HG02763 (cell line): ENCODE results near the gene ATG2A.

Experiments
- ATAC-seq: cut with Tn5 transposase; IDR thresholded peaks from one replicate; pipeline ENCODE4 v1.9.1; 2021; ENCODE audit warnings: mild to moderate bottlenecking, moderate library complexity; ENCODE audit not compliant: unreplicated experiment

ATG2A gene

DNA sequence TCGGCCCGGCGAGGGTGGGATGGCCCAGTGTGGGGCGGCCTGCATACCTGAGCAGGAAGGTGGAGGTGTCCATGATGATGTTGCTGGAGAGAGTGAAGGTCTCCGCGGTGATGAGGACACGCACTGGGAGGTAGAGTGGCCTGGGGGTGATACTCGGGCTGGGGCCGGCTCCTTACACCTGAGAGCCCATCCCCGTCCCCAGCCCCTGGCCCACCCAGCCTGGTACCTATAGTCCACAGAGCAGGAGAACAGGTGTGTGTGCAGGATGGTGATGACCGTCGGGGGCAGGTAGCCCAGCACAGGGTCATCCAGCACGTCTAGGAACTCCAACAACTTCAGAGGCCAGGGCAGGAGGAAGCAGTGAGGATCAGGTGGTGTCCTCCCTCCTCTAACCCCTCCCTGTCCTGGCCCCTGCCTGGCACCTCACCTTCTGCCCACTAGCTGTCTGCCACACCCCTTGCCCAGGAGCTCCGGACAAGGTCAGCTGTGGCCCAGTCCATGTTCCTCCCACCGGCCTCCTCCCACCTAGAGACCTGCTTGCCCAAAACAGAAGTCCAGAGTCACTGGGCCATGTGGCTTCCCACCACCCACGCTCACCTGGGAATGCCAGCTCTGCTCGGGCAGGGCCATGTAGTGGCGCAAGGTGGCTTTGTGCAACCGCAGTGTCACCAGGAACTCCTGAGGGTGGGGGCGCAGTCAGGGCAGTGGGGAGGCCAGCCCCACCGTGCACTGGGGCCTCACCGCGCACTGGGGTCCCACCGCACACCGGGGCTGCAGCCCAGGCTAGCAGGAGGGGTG is 11.3 kb downstream of the ATG2A start:
- ATAC-seq: no peak

DNA sequence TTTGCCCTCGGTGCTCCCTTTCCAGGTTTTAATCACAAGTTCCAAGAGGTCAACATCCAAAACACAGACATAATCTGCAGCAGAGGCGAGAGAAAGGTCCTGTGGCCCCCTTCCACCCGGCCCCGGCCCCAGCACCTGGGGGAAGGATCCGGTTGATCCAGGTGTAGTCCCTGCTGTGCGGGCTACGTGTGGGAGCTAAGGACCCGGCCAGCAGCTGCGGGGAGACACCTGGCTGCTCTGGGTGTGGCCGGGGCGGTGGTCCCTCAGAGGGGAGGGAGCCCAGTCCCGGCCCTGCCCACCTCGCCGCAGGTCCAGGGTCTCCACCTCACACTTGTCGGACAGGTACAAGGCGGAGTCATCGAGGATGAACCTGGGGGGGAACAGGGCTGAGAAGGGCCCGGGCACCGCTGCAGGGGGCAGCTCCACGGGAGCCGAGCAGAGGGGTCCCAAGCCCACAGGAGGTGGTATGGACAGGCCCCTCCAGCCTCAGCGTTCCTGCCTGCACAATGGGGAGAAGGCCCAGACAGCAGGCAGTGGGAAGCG is 13.6 kb downstream of the ATG2A start:
- no peak for ATAC-seq

DNA sequence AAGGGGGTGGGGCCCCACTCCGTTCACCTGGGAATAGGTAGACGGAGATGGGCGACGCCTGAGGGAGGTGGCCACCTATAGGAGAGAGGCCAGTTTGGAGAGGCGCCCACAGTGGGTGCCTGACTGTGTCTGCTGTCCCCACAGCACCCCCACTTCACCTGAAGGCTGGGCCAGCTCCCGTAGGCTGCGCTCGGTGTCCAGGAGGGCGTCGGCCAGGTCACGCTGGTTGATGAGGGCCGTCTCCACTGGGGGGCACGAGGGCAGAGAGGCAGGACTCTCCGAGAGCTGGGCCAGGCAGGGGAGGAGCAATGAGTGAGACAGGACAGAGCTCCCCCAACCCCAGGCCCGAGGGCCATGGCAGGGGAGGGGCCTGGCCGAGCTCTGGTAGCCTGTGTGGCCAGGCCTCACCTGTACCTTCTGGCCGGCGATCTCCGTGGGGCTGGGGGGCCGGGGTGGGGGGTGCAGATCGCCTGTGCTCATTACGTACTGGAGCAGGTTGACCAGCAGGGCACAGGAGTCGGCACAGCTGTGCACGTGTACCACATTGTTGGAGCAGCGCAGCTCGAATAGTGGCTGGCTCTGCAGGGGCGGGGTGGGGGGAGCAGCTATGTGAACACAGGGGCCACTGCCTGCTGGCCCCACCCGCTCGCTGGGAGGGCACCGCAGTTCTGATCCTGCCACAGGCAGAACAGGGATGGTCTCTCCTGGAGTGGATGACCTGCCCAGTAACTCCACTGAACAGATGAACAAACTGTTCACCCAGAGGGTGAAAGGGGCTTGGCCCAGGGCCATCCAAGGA is 14.7 kb downstream of the ATG2A start:
- no peak for ATAC-seq

DNA sequence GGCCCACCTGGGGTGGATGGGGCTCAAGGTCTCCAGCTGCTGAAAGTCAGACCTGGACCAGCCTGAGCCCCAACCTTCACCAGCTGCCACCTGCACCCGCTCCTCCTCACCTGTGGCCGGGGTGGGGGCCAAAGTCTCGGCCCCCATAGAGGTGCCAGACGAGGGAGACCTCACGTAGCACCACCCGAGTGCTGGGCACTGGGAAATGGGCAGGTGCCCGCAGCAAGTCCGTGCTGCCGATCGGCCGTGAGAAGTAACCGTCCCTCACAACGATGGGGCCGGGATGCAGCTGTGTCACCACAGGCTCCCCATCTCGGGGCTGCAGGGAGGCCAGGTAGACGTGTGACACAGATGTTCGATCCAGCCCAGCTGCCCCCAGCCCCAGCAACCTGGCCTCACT is 16.2 kb downstream of the ATG2A start:
- ATAC-seq: no peak

DNA sequence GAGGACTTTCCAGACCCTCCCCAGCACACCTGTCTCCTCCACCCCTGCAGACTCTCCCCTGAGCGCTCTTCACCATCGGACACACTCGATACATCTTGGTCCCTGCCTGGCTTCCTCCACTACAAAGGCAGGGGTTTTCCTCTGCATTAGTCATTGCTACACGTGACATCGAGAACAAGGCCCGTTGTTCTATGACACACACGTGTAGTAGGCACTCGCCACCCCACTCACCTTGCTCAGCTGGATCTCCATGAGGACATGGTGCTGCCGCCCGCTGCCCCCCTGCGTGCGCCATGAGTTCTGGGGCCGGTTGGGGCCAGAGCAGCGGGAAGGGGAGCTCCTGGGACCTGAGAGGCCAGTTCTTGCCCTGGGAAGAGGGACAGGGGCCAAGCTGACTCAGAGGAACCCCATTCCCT is 16.7 kb downstream of the ATG2A start:
- no peak for ATAC-seq

DNA sequence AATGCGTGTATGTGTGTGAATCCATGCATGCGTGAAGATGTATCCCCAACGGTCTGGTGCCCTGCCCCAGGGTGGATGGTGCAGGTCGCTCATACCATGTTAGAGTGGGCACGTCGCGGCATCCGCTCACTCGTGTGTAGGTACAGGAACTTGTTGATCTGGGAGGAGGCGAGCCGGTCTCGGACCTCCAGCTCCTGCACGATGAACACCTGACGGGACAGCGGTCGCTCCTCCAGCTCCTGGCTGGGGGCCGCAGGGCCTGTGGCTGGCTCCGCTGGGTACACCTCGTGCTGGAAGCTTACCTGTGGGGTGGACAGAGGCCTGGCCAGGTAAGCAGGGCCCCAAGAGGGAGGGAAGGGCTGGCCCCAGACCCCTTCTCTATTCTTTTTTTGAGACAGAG is 18.5 kb downstream of the ATG2A start:
- no peak for ATAC-seq

DNA sequence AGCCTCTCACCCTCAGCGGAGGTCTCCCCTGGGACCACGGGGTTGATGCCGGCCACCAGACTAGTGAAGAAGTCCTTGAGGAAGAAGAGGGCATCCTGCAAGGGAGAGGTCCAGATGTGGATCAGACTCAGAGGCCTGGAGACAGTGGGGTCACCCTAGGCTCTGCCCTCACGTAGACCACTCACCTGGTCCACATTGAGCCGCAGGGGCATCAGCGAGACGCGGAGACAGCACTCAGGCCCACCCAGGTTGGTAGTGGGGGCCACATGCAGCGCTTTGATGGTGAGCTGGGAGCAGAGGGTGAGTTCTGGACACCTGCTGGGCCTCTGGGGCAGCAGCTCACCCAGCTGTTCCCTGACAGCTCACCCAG is 18.9 kb downstream of the ATG2A start:
- ATAC-seq: no peak

DNA sequence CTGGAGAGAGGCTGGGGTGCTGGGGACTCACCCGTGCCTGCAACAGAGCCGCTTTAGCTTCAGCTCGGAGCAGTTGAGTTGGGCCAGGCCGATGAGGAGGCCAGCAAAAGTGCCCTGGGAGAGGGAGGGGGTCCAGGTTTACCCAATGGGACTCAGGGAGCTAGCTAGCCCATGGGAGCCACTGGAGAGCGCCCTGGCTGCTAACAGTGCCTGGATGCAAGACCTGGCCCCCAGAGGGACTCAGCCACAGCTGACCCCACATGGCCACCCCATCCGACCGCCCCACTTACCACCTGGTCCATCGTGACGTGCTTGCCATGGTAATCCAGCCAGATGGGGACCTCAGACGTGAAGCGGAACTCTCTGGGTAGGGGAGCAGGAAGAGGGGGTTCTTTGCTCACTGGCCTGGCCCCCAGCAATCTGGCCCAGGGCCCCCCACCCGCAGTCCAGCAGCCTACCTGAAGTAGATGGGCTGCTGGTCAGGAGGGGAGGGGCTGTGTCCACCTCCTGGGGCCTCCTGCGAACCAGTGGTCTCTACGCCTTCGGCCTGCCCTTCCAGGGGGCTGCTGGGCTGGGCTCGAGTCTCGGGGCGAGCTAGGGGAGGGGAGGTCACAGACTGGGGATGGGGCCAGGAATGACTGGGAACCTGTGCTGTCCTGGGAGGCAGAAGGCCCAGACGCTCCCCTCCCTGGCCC is 19.5 kb downstream of the ATG2A start:
- ATAC-seq: no peak

DNA sequence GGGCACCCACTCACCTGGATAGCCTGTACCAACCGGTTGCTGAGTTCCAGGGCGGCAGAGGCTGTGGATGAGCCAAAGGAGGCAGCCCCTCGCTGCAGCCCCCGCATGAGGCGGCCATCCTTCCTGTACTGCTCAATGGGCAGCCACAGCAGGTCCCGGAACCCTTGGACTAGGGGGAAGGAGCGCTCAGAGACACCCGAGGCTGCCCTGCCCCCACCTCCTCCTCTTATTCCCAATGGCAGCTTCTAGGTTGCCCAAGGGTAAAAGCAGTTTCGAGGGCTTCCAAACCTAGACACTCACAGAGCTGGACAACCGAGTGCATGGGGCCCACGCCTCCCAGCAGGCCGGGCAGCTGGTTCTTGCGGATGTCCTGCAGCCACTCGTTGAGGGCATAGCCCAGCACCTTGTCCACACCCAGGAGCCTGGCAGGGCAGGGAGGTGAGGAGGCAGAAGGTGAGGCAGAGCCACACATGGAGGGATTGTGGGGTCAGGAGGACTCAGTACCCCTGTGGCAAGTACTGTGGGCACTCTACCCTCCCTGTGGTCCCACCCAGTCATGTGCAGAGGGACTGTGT is 20.5 kb downstream of the ATG2A start:
- ATAC-seq: no peak

DNA sequence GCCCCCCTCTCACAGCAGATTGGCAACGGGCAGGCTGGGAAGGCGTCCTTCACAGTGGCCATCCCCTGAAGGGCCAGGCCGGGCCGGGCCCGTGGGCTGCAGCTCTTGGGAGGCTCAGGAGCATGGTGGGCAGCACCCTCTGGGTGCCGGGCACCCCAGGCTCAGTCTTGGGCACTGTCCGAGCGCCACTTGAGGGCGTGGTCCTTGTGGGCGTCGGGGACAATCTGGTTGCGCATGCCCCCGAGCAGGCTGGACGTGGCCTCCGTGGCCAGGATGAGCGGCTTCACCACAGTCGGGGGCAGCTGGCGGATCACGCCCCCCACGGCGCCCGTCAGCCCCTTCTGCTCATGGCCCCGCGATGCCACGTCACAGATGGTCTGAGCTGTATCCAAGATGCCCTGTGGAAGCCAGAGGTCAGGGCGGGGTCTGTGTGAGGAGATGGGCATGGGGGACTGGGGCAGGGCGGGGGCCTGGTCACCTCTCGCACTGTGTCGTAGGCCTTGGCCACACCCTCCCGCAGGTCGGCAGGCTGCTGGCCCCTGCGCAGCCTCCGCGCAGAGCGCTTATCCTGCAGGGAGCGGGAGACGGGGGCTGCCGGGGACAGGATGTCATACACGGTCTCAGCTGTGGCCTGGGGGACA is 22.1 kb downstream of the ATG2A start:
- no peak for ATAC-seq

DNA sequence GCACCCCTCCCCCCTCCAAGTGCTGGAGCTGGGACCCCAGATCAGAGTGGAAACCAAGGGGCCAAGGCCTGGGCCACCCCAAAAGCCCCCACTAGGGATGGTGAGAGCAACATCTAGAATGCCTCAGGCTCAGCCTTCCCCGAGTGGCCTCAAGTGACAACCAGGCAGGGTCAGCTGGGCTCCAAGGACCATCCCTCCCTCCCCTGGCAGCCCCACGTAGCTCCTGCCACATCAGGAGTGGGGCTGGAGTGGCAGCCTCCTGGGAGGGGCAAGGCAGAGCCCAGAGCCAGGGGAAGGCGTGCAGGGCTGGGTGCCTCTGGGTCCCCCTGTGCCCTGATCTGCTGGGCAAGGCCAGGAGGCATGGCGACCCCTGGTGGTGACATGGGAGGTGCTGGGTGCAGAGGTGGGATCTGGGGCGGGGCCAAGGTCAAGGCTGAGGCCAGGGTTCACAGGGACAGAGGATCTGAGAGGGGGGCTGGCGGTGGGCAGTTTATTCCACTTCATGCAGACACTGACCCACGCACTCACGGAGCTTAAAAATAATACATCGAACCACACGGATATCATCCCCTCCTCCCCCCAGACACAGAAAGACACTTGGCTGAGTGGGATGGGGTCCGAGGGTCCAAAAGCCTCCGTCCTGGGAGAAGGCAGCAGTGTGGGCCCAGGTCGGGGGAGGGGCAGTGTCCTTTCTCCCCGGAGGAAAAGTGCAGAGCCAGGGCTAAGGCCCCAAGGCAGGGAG is 22.8 kb downstream of the ATG2A start:
- peak; percentile 50 for ATAC-seq

DNA sequence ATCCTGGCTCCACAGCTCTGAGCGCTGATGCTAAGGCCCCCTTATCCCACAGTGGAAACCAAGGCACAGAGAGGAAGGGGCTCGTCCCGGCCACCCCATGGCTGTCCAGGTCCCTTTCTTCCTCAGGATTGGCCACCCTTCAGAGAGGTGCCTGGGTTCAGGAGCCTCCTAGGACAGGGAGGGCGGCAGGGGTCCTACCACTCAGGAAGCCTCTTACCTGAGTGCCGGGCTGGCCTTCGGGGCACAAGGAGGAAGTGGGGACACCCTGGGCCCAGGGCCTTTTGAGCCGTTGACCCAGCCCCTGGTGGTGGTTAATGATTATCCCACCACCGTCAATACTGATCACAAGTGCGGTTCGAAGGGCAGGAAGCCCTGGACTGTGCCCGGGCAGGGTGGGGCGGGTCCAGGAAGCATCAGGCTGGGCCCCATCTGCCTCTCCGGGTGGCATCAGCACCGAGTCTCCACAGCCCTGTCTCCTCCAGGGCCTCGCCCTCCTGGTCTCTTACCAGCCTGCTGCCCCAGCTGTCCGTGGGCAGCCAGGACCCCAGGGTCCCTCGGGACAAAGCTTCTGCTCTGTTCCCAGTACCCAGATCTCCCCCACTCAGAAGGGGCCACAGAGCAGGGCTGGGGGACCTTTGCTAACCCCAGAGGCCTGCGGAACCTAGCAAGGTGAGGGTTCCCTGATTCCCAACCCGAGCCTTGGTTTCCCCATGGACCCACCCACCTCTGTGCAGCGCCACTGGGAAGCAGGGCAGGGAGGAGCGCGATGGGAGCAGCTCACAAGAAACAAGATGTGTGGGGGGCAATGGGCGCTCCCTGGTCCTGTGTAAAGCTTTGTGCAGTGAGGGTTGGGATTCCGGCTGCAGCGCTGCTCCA is 23.6 kb downstream of the ATG2A start:
- no peak for ATAC-seq

DNA sequence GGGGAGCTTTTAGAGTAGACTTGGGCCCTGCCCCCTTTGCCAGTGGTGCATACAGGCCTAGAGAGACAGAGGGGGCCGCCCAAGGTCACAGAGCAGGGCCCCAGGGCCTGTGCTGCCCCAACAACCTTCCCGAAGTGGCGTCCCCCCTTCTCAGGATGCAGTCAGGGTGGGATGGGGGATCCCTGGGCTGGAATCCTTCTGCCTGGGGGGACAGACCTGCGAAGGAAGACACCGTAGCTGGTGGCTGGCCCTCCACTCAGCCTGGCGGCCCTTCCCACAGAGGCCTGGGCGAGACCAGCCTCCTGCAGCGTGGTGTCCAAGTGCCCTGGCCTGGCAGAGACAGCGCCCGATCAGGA is 24.2 kb downstream of the ATG2A start:
- no peak for ATAC-seq

DNA sequence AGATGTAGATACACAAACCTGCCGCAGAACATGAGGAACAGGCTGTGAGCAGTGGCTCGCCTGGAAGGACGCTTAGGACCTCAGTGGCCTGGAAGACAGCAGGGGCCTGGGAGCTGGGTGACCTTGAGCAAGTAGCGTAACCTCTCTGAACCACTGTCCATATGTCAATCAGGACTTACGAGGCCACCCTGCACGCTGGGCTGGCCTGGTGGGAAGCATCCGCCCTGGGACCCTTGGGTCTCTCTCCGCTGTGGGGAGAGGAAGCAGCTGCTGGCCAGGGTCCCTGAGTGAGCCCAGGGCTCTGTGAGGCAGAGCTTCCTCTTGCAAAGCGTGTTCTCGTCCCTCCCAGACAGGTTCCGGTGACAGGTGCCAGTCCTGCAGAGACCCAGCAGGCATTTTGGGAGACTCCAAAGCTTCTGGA is 24.6 kb downstream of the ATG2A start:
- ATAC-seq: no peak

DNA sequence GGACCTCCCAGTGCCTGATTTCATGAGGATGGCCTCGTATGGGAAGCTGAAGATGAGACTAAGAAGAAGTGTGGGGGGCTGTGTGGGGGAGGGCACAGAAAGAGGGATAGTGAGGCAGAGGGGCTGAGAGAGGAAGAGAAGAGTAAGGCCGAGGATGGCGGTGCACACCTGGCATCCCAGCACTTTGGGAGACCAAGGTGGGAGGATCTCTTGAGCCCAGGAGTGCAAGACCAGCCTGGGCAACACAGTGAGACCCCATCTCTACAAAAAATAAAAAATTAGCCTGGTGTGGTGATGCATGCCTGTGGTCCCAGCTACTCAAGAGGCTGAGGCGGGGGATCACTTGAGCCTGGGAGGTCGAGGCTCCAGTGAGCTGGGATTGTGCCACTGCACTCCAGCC is 25.1 kb downstream of the ATG2A start:
- no peak for ATAC-seq

DNA sequence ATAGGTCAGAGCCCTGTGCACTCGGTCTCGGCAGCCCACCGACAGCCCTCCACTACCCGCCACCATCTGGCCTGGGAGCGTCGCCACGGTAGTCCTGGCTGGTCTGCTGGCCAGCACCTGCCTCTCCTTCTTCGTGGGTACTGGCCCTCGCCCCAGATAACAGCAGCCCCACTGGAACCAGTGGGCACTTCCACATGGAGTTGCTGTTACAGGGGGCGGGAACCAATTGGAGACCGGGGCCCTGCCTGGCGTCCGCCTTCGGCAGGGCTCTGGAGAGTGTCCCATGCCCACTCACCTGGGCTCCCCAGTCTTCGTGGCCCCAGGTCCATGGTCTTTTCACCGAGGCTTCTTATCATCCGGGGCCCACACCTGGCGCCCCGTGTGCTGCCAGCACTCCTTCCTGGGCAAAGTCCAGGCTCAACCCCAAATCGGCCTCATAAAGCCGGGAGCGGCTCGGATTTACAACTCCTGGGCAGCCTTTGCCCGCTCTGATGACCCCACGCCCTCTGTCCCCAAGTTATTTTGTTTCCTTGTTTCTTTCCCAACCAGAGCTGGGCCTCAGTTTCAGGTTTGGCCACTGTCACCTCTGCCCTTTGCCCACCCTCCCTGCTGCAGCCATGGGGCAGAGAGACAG is 25.7 kb downstream of the ATG2A start:
- ATAC-seq: no peak

DNA sequence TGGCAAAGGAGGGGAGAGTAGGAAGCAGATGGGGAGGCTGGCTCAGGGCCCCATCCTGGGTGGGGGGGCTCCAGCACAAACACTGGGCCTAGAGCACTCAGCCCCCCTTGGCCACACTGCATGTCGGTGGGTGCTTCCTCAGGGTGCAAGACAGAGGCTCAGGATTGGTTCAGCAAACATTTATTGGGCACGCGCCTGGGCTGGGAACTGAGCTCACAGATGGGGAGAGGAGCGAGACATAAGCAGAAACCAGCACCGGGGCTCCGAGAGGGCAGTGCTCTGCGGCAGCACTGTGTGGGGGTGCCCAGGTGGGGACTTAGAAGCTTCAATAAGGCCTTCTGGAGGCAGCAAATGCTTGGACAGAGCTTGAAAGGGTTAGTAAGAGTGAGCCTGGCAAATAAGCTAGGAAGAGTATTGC is 26.5 kb downstream of the ATG2A start:
- ATAC-seq: no peak

DNA sequence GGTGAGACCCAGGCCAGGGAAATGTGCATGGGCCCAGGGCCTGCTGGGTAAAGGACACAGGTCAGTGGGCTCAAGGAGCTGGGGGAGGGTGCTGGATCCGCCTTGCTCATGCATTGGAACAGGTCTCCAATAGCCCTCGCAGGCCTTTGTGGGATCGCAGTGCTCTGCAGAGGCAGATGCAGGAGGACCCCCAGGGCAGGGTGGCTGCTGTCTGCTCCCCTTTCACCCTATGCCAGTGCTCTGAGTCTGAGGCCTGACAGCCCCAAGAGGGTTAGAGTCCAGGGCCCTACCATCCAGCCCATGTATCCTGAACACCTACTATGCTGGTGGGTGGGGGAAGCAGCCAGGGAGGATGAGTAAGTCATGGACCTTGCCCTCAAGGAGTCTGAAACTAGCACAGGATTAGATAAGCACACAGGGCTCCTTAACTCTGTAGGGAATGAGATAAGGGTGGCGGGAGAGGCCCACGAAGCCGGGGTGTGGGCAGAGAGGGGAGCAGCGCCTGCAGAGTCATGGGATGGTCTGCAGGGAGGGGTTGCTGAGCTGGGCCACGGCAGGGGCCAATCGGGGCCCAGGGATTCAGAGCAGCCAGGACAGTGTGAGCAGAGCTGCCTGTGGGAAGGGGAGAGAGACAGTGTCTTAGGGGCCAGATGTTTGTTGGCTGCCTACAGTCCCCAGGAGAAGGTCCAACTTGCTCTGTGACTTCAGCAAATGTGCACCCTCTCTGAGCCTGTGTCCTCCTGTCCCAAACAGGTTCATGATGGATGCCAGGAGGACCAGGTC is 28.1 kb downstream of the ATG2A start:
- no peak for ATAC-seq
